D721Med (cell line): ENCODE measurements around the gene RNF213.

Experiments
- DNase-seq: peaks from one replicate; pipeline ENCODE4 v3.0.0; 2011; ENCODE audit warnings: low spot score; ENCODE audit not compliant: insufficient read length
- FAIRE-seq: peaks from 2 replicates; lab custom pipeline; 2011; peaks lifted over from hg19 to GRCh38; lab: Jason Lieb, UNC
- TF ChIP-seq, protein P1 (sequence below): IDR thresholded peaks from 2 replicates; pipeline ENCODE4 v1.5.1; 2012; ENCODE audit warnings: mild to moderate bottlenecking, control low read depth; ENCODE audit not compliant: insufficient read depth; ENCODE audit errors: missing control alignments

RNF213 gene

DNA sequence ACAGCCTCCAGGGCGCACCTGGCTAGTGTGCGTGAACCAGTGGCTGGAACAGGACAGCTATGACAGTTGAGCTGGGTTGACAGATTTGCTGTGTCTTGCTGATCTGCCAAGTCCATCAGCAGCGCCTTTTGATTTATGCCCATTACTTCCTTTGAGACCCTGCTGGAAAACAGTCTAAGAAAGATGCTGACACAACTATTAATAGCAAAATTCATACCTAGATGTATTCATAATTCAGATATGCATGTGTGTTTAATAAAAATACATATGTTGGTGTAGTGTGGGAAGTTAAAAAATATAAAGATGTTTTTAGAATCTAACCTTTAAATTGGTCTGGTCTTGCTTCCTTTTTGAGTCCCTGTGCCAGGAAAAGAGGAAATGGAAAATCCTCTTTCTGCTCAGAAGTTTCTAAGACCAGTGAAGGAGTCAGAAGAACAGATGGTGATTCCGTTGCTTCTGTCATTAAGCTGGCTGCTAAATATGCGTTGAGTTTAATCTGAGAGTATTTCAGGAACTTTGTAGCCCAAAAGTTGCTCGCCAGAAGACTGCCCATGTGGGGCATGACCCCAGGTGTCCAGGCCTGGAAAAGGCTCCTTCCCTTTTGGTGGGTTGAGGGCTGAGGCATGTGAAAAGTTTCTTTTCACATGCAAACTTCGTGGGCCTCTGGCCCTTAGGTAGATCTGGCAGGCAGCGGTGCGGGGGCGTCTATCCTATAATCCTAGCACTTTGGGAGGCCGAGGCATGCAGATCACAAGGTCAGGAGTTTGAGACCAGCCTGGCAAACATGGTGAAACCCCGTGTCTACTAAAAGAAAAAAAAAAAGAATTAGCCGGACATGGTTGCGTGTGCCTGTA is 114.3 kb downstream of the RNF213 start:
- no peak for DNase-seq
- TF ChIP-seq, protein P1, sequence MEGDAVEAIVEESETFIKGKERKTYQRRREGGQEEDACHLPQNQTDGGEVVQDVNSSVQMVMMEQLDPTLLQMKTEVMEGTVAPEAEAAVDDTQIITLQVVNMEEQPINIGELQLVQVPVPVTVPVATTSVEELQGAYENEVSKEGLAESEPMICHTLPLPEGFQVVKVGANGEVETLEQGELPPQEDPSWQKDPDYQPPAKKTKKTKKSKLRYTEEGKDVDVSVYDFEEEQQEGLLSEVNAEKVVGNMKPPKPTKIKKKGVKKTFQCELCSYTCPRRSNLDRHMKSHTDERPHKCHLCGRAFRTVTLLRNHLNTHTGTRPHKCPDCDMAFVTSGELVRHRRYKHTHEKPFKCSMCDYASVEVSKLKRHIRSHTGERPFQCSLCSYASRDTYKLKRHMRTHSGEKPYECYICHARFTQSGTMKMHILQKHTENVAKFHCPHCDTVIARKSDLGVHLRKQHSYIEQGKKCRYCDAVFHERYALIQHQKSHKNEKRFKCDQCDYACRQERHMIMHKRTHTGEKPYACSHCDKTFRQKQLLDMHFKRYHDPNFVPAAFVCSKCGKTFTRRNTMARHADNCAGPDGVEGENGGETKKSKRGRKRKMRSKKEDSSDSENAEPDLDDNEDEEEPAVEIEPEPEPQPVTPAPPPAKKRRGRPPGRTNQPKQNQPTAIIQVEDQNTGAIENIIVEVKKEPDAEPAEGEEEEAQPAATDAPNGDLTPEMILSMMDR = no peak

DNA sequence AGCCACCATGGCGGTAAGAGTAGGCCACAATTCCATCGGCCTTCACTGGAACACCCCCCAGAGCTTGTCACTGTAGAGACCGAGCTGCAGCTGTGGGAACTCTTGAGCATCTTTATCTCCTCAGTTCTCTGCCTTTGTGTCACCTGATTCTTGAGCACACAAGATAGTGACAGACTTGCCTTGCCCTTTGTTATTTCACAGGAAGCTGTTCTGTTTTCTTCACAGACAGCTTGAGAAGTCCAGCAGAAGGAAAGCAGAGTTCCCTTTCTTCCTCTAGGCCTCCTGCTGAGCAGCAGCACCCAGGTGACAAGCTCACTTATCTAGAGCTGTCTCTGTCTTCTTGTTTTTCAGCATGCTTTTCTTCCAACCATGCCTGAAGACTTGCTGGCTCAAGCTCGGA is 115.9 kb downstream of the RNF213 start:
- no peak for DNase-seq
- FAIRE-seq = no peak
- TF ChIP-seq, protein P1 = no peak

More for the DNA sequence above, 114.3 kb downstream of the RNF213 start:
- no peak for FAIRE-seq

DNA sequence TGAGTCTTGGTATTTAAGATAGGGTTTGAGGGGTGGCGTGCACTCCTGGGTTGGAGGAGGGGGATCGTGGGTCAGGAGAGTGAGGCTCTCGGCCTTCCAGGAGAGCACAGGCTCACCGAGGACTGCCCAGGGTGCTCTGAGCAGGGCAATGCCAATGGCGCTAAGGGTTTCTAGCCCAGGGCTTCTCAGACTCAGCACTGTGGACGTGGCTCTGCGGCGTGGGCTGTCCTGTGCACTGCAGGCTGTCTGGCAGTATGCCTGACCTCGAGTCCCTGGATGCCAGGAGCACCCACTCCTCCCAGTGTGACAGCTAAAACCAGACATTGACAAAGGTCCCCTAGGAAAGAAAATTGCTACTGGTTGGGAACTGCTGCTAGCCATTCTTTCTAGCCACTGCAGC is 117.1 kb downstream of the RNF213 start:
- DNase-seq (no peak), FAIRE-seq (no peak)

DNA sequence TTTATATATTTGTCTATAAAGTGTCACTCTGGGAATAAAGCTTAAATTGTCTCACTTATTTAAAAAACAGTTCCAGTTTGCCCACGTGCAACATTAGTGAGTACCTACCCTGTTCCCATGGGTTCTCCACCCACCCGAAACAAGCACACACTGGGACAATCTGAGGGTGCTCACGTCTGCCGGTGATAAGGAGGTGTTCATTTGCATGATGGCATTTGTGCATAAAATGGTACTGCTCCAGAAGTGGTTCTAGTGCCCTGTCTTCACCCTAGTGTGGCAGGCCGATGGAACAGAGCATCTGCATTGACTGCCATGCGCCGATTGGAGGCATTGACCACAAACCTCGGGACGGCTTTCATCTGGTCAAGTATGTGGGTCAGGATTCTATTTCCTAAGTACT is 118.7 kb downstream of the RNF213 start:
- DNase-seq = no peak
- TF ChIP-seq, protein P1 = no peak
- no peak for FAIRE-seq

More for the DNA sequence above, 117.1 kb downstream of the RNF213 start:
- TF ChIP-seq, protein P1 = no peak

DNA sequence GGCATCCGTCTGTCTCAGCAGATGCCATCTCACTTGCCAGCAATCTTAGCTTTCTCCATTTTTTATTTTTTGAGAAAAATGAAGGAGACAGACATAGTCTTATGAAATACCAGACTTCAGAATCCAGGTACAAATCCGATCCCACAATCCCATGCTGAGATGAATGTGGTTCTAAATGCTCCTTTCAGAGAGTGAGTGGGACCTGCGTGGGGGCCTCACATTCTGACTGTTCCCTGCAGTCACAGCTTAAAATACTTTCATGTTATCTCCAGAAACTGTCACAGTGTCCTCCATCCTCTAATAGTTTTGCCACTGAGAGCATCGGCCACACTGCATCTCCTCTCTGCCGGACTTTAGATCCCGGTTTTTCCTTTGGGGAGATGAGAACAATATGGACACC is 119.4 kb downstream of the RNF213 start:
- FAIRE-seq = no peak
- TF ChIP-seq, protein P1 = no peak
- DNase-seq = no peak

DNA sequence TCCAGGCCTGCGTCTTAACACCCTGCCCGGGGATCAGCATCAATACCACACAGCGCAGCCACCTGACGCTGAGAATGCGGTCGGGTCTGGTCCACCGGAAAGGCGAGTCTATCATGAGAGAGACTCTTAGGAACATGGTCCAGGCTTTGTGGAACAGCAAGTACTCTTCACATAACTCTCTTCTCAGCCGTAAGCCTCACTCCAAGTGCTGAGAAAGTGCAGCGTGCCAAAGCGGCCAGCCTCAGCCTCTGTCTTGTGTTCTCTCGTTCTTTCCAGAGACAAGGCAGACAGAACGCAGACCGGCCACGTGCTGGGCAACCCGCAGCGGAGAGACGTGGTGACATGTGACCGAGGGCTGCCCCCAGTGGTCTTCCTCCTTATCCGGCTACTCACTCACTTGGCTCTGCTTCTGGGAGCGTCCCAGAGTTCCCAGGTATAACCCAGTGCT is 119.9 kb downstream of the RNF213 start:
- TF ChIP-seq, protein P1 = no peak
- FAIRE-seq (no peak), DNase-seq (no peak)

DNA sequence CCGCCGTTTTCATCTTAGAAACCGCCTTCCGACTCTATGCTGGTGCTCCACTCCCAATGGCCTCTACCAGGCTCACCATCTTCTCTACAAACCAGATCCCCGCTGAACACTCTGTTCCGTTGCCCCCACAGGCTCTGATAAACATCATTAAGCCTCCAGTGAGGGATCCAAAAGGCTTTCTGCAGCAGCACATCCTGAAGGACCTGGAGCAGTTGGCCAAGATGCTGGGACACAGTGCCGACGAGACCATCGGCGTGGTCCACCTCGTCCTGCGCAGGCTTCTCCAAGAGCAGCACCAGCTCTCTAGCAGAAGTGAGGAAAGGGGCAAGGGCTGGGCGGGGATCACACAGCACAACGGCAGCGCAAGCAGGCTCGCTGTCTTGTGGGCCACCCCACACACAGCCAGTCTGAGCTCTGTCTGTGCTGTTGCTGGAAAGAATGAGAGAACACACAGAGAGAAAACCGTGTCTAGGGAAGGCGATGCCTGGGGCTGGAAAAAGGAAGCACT is 120.8 kb downstream of the RNF213 start:
- DNase-seq (no peak), FAIRE-seq (no peak)
- TF ChIP-seq, protein P1 = no peak
